Pancreas (tissue), 10 donors: ENCODE data around the gene KIZ. TPM values are rescaled to one million over a fixed set of nuclear protein-coding genes. Genes with fewer than 3 reads are reported as not detected.

Experiments used
- ATAC-seq, 4 donors: fragments of 200-7000 bp; cut with Tn5 transposase; one replicate each; pipeline versions ENCODE4 v1.8.0 to v1.9.1; 2020; ENCODE audit warnings: mild to moderate bottlenecking in 4 of 4, moderate library complexity in 4 of 4
- DNase-seq, 6 donors: peaks; one replicate each; pipeline ENCODE4 v3.0.0-alpha.2; 2020
- FAIRE-seq: peaks from 2 replicates; lab custom pipeline; 2012; peaks lifted over from hg19 to GRCh38; lab: Jason Lieb, UNC
- H3K27ac ChIP-seq, 4 donors: fragments of 200-600 bp; sonication (generic); 1 replicate in 3 of 4; 2 replicates in 1 of 4; pipeline versions ENCODE4 v1.5.0 to v1.8.0; 2020
- H3K27me3 ChIP-seq, 4 donors: fragments of 200-600 bp; one replicate each; pipeline ENCODE4 v1.8.0; 2021
- H3K36me3 ChIP-seq, 3 donors: fragments of 200-600 bp; sonication (generic) in 1 of 3; one replicate each; pipeline versions ENCODE4 v1.5.0 to v1.8.0; 2020 to 2021
- H3K4me1 ChIP-seq, 3 donors: fragments of 200-600 bp; one replicate each; pipeline ENCODE4 v1.8.0; 2021
- H3K4me3 ChIP-seq, 4 donors: fragments of 200-600 bp; sonication (generic) in 2 of 4; one replicate each; pipeline versions ENCODE4 v1.5.0 to v1.8.0; 2020 to 2021
- H3K9me3 ChIP-seq, 4 donors: fragments of 200-600 bp; one replicate each; pipeline ENCODE4 v1.8.0; 2021
- CTCF ChIP-seq, 4 donors: fragments of 200-600 bp; sonication (generic) in 3 of 4; IDR thresholded peaks; one replicate each; pipeline versions ENCODE4 v1.5.0 to v1.8.0; 2021; ENCODE audit warnings: antibody characterized with exemption in 4 of 4
- WGBS, 2 donors: extraction: QIAGEN DNeasy Blood & Tissue Kit; methylation state at CpG; one replicate each; pipeline ENCODE4 v1.1.7; 2013; 5-methylcytosine and 5-hydroxymethylcytosine counted together
- intact Hi-C, 3 donors: fragments of 100-400 bp; cut with DNase I; formaldehyde crosslinking; loops; one replicate each; pipeline versions ENCODE4 v1.11.1 to v1.14.2; 2022
- polyA plus RNA-seq, 2 donors: library from polyadenylated mRNA; stranded (reverse); fragments of 200-250 nt; gene quantifications; one replicate each; pipeline ENCODE4 v1.2.3, GENCODE V29; 2013
- total RNA-seq, 6 donors: library from RNA; stranded (reverse); fragmentation: NEBNext Ultra II Directional in 4 of 6; extraction: Animal tissue kit (Norgen Biotek cat#: 25700) in 4 of 6; gene quantifications; one replicate each; pipeline versions ENCODE4 v1.2.1 to v1.2.4, GENCODE V29; 2021 to 2023
- donor health status: healthy with polysubstance abuse.
- donor health status: DM: no; HTN: no; CAD: no; lungs with moderate emphysema.
- donor health status: DM: no; HTN: no; CAD: no.
- donor health status: control.
- donor health status: control.
- donor health status: Bipolar disorder and iron deficiency.
- donor health status: DM: yes; HTN: yes; CAD: no.
- donor health status: DM: no; HTN: no; CAD: no.
- donor health status: DM: no; HTN: no; CAD: no.
- donor health status: DM: yes; HTN: yes; CAD: no.

The KIZ gene
- total and polyA plus RNA-seq, 8 donors: 8.5 to 28.7 (median 19.2) TPM

GRCh38 chr20:21110811-21111210 lies 15.1 kb upstream of the KIZ start:
- Histone ChIP-seq H3K36me3 (no peaks in the 10 kb centered on the region), H3K9me3 (no peaks in the 10 kb centered on the region), H3K27ac (no peak overlapping the region), H3K4me1 (peaks cover 0 to 3% (median 0%) of the 10 kb centered on the region in 3 donors), H3K27me3 (peaks cover 0 to 24% (median 11%) of the 10 kb centered on the region in 4 donors), H3K4me3 (no peak overlapping the region)
- FAIRE-seq (no peak), ATAC-seq (no peak), DNase-seq (no peak)
- intact Hi-C loops: no loop called here
- 79 to 84% methylated on average over 1 of the region's 1 CpG for WGBS, 2 donors
- no peak for TF ChIP-seq CTCF (IDR thresholded peaks at IDR 0.05)

DNA sequence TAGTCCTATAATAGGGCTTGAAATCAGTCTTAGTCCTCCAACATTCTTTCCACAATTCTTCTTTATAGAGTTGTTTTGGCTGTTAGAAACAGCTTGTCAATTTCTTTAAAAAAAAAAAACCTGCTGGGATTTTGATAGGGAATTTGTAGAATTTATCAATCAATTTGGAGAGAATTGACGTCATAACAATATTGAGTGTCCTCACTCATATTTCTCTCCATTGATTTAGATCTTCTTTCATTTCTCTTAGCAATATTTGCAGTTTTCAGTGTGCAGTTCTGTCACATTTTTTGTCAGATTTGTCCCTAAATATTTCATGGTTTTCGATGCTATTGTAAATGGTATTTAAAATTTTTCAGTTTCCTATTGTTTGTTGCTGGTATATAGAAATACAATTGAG lies 14.5 kb upstream of the KIZ start:
- TF ChIP-seq CTCF (IDR thresholded peaks at IDR 0.05): no peak
- WGBS, 2 donors: 81 to 86% methylated on average over 2 of the region's 2 CpGs

DNA sequence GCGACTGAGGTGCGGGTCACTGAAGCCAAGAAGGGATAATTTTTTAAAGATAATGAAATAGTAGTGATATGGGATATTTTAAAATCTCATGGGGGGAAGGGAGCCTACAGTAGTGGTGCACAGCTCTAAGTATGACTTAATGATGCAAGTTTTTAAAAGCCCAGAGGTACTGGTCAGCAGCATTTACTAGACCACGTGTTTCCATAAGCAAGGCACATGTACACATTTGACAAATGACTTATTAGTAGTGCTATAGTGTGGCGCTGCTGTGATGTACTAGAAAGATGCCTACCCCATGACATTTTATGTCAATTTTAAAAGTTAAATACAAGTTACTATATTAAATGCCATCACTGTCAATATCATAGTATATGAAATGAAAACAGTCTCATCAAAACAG lies 12.2 kb upstream of the KIZ start:
- no peak overlapping the region for H3K27ac ChIP-seq
- no peaks in the 10 kb centered on the region for H3K36me3 ChIP-seq
- H3K27me3 ChIP-seq: no peaks in the 10 kb centered on the region
- H3K4me3 ChIP-seq: no peak overlapping the region
- H3K9me3 ChIP-seq: no peaks in the 10 kb centered on the region
- ATAC-seq: no peak
- WGBS, 2 donors: 70 to 77% methylated on average over 4 of the region's 4 CpGs
- DNase-seq: no peak
- TF ChIP-seq CTCF (IDR thresholded peaks at IDR 0.05): no peak
- no peaks in the 10 kb centered on the region for H3K4me1 ChIP-seq
- FAIRE-seq: no peak
- intact Hi-C loops: no loop called here

More for the DNA sequence above, 14.5 kb upstream of the KIZ start:
- no peak for FAIRE-seq
- no peak for ATAC-seq
- no peak for DNase-seq
- H3K36me3 ChIP-seq: no peaks in the 10 kb centered on the region
- intact Hi-C loops: no loop called here
- no peak overlapping the region for H3K4me3 ChIP-seq
- H3K27ac ChIP-seq: no peak overlapping the region
- no peaks in the 10 kb centered on the region for H3K4me1 ChIP-seq
- no peaks in the 10 kb centered on the region for H3K9me3 ChIP-seq
- H3K27me3 ChIP-seq: peaks cover 0 to 18% (median 7%) of the 10 kb centered on the region in 4 donors

GRCh38 chr20:21114584-21114983 lies 11.3 kb upstream of the KIZ start:
- no peaks in the 10 kb centered on the region for H3K9me3 ChIP-seq
- no peak overlapping the region for H3K4me3 ChIP-seq
- H3K27me3 ChIP-seq: no peaks in the 10 kb centered on the region
- H3K27ac ChIP-seq: no peak overlapping the region
- intact Hi-C loops: no loop called here
- FAIRE-seq (no peak), ATAC-seq (no peak), DNase-seq (no peak)
- no peaks in the 10 kb centered on the region for H3K4me1 ChIP-seq
- TF ChIP-seq CTCF (IDR thresholded peaks at IDR 0.05): no peak
- H3K36me3 ChIP-seq: no peaks in the 10 kb centered on the region
- 82 to 86% methylated on average over 15 of the region's 15 CpGs for WGBS, 2 donors

GRCh38 chr20:21117521-21117920 lies 8.4 kb upstream of the KIZ start:
- ATAC-seq (no peak), DNase-seq (no peak), FAIRE-seq (no peak)
- H3K36me3 ChIP-seq: no peaks in the 10 kb centered on the region
- intact Hi-C loops: no loop called here
- H3K9me3 ChIP-seq: no peaks in the 10 kb centered on the region
- no peaks in the 10 kb centered on the region for H3K27me3 ChIP-seq
- H3K4me1 ChIP-seq: no peaks in the 10 kb centered on the region
- WGBS, 2 donors: 61 to 73% methylated on average over 4 of the region's 4 CpGs
- no peak overlapping the region for H3K4me3 ChIP-seq
- TF ChIP-seq CTCF (IDR thresholded peaks at IDR 0.05): no peak
- no peak overlapping the region for H3K27ac ChIP-seq
